HG02571 (cell line): ENCODE results near the gene PTCRA.
"Not testable (repeated sequence)": the region's sequence is repeated elsewhere in the genome, so short reads cannot be mapped to it uniquely, and the experiment has no call there.

ENCODE experiments used
- ATAC-seq: cut with Tn5 transposase; IDR thresholded peaks from one replicate; pipeline ENCODE4 v1.9.1; 2021; ENCODE audit warnings: mild to moderate bottlenecking, moderate library complexity; ENCODE audit not compliant: unreplicated experiment

Gene PTCRA

GRCh38 chr6:42939810-42940167, 23.9 kb downstream of the PTCRA start:
- ATAC-seq: no peak

DNA sequence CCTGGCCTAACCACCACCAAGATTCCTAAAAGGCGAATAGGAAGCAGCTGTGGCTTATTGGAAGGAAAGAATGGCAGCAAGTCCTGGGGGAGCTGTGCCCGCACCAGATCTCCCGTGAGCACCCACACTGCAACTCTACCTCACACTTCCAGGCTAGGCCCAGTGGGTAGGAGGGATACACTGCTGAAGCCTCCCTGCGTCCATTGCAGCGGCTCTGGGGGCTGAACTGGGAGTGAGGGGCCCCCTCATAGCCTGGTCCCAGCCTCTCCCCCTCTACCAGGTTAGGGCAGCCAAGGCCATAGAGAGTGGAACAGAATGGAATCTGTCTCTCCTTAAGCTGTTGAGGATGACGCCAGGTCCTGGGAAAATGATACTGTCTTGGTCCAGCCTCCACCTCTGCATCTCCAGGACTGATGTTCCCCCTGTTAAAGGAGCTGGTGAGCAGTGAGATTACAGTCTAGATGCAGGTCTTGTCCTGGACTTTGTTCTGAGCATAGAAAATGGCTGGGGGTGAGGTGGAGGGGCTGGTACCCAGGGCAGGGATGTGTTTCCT, 24.7 kb downstream of the PTCRA start:
- no peak for ATAC-seq

DNA sequence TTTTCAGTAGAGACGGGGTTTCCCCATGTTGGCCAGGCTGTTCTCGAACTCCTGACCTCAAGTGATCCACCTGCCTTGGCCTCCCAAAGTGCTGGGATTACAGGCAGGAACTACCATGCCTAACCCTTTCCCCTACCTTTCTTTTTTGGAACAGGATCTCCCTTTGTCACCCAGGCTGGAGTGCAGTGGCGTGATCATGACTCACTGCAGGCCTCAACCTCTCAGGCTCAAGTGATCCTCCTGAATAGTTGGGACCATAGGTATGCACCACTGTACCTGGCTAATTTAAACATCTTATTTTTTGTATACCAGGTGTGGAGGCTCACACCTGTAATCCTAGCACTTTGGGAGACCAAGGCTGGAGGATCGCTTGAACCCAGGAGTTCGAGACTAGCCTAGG, 25.5 kb downstream of the PTCRA start:
- ATAC-seq: not testable (repeated sequence)

- ATAC-seq: no peak
Observed at GRCh38 chr6:42942444-42942843, 26.6 kb downstream of the PTCRA start.

GRCh38 chr6:42947950-42948349, 32.1 kb downstream of the PTCRA start:
- ATAC-seq: no peak

DNA sequence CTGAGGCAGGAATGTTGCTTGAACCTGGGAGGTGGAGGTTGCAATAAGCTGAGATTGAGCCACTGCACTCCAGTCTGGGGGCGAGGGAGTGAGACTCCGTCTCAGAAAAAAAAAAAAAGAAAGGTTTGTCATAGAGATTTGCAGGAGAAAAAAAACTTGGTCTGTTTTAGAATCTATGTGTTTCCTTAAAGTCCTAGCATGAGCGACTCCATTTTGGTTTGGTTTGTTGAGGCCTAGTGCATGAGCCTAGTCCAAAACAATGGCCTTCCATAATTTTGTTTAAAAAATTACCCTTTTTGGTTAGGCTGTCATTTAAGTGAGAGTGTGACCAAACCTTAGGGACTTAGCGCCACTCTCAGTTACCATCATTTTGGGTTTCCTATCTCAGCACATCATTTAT, 36.5 kb downstream of the PTCRA start:
- no peak for ATAC-seq

- not testable (repeated sequence) for ATAC-seq
Observed at GRCh38 chr6:42954405-42954804, 38.6 kb downstream of the PTCRA start.

GRCh38 chr6:42958125-42958524, 42.3 kb downstream of the PTCRA start:
- no peak for ATAC-seq

DNA sequence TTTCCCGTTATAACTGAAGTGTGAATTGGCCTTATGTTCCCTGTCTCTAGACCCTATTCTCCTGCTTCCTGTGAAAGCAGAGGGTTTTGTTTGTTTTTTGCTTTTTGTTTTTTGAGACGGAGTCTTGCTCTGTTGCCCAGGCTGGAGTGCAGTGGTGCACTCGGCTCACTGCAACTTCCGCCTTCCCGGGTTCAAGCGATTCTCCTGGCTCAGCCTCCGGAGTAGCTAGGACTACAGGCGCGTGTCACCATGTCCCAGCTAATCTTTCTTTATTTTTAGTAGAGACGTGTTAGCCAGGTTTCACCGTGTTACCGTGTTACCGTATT, 44.0 kb downstream of the PTCRA start:
- ATAC-seq: no peak

GRCh38 chr6:42960243-42961019, 44.6 kb downstream of the PTCRA start, which contains the start of gene GNMT:
Gene GNMT (plus strand): TSS chr6:42960754. CDS start chr6:42960768, 14 bp downstream.
- no peak for ATAC-seq

DNA sequence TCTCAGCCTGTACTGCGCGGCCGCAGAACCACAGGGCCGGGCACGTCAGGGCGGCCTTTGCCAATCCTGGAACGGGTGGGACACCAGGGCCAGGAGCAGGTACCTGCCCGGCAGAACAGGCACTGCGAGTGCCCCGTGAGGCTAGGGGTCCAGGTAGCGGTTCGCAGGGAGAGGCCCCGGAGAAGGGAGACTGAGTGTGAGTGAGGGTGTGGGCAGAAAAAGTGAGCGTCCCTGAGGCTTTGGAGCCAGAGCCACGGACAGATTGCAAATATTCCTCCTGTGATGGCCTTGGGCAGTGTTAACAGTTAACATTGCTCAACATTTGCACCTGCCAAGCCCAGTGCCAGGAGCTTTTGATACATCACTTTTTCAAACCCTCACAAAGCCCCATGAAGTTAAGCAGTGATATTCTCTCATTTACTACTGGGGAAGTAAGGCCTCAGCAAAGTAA, 45.2 kb downstream of the PTCRA start:
- no peak for ATAC-seq

- ATAC-seq: no peak
Observed at GRCh38 chr6:42962096-42962495, 46.2 kb downstream of the PTCRA start.

DNA sequence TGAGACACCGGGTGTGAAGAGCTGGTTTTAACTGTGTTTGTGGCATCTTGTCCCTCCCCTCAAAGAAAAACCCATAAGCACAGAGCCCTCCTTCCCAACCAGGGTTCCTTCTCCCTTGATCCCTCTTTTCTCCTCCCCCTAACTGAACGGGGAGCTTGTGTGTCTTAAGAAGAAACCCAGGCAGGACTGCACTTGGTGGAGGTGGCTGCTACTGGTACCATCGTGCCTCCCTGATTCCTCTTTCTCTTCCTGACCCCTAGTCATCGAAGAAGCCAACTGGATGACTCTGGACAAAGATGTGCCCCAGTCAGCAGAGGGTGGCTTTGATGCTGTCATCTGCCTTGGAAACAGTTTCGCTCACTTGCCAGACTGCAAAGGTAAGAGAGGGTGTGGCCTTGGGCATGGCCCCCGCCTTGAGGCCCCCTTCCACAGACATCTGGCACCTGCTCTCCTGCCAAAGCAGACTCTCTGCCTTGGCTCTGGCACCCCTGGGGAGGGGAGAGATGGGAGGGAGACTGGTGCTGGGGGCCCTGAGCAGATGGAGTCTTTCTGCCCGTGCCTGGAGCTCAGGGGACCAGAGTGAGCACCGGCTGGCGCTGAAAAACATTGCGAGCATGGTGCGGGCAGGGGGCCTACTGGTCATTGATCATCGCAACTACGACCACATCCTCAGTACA, 46.8 kb downstream of the PTCRA start:
- ATAC-seq: no peak

- no peak for ATAC-seq
Observed at GRCh38 chr6:42963179-42963854, 47.5 kb downstream of the PTCRA start.

- no peak for ATAC-seq
Observed at GRCh38 chr6:42963855-42964605, 48.2 kb downstream of the PTCRA start.

GRCh38 chr6:42966571-42966970, 50.7 kb downstream of the PTCRA start:
- no peak for ATAC-seq

- no peak for ATAC-seq
Observed at GRCh38 chr6:42967228-42967627, 51.4 kb downstream of the PTCRA start.

DNA sequence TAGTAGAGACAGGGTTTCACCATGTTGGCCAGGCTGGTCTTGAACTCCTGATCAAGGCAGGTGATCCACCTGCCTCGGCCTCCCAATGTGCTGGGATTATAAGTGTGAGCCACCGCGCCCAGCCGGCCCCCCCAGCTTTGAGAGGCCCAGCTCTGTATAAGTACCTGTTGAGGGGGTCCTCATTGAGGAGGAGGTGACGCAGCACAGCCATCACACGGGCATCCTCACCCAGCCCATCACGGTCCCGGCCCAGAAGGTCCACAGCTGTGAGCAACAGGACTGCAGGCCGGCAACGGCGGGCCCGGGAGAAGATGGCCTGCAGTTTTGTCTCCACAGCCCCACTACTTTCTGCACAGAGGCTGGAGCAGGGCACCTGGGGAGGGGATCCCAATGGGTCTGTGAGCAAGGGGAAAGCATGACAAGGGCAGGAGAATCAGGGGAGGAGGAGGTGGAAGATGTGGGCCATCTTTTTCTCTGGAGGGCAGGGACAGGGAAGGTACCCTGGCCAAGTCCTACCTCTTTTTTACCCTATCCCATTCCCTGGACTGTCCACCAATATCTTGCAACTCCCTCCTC, 52.4 kb downstream of the PTCRA start:
- ATAC-seq: no peak

DNA sequence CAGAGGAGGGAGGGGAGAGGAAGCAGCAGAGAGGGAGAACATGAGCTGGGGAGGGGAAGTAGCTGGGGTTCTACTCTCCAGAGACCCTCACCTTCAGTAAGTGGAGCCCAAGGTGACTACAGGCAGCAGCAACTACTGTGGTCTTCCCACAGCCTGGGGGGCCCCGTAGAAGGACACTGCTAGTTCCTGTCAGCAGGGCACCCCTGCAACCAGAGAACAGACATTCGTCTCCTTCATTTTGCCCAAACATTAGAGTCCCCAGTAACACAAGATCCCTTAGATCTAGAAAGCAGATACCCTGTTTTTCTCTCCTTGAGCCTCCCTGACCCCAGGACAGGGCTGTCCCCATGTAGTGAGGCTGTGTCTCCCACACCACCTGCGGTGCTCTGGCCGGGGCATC, 52.9 kb downstream of the PTCRA start:
- no peak for ATAC-seq

- no peak for ATAC-seq
Observed at GRCh38 chr6:42969431-42969830, 53.6 kb downstream of the PTCRA start.

DNA sequence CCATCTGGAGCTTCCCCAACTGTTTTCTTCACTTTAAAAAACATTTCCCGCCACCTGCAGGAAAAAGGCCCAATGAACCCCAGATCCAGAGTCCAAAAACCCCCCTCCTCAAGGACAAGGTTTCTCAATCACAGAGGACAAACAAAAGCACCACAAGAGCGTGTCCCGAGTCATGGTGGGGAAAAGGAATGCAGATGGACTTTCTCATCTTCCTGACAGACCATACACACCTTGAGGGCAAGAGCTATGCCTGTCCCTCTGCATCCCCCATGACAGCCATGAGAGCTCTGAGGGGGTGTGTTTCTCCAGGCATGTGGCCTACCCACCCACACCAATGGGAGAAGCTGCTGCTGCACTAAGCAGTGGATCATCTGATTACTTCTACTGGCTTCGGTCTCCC, 54.1 kb downstream of the PTCRA start:
- no peak for ATAC-seq
